HepG2 (cell line): Measurements from ENCODE around the gene TMOD2. TPM values are rescaled to one million over a fixed set of nuclear protein-coding genes. Genes with fewer than 3 reads are reported as not detected.
A peak's percentile ranks its signal among the peaks of the same experiment; 100 is the strongest.

Experiments used
- ERF ChIP-seq: IDR thresholded peaks from 2 replicates; pipeline ENCODE4 v1.6.1; 2018; ENCODE audit warnings: missing biosample characterization, missing genetic modification reagents
- KDM2A ChIP-seq: sonication (generic); formaldehyde crosslinking; IDR thresholded peaks from 2 replicates; pipeline ENCODE4 v1.4.0; 2020; ENCODE audit warnings: low read depth, missing genetic modification reagents, borderline replicate concordance
- SATB2 ChIP-seq: sonication (generic); formaldehyde crosslinking; IDR thresholded peaks from 2 replicates; pipeline ENCODE4 v1.5.0; 2020; ENCODE audit warnings: missing genetic modification reagents
- SCMH1 ChIP-seq: sonication (generic); formaldehyde crosslinking; IDR thresholded peaks from 2 replicates; pipeline ENCODE4 v1.9.0; 2021; ENCODE audit warnings: missing genetic modification reagents, mild to moderate bottlenecking, borderline replicate concordance
- SMARCC2 ChIP-seq: fragments of 450-650 bp; IDR thresholded peaks from 2 replicates; pipeline ENCODE4 v1.6.1; 2017; ENCODE audit warnings: antibody characterized with exemption, mild to moderate bottlenecking
- TGIF2 ChIP-seq: IDR thresholded peaks from 2 replicates; pipeline ENCODE4 v1.6.1; 2016; ENCODE audit warnings: control low read depth, missing compliant biosample characterization
- ZNF17 ChIP-seq: sonication (generic); formaldehyde crosslinking; IDR thresholded peaks from 2 replicates; pipeline ENCODE4 v1.5.0; 2020; ENCODE audit warnings: mild to moderate bottlenecking, missing genetic modification reagents
- ZNF33B ChIP-seq: sonication (generic); formaldehyde crosslinking; IDR thresholded peaks from 2 replicates; pipeline ENCODE4 v1.5.1; 2020; ENCODE audit warnings: mild to moderate bottlenecking, missing genetic modification reagents
- polyA plus RNA-seq, 8 experiments: library from polyadenylated mRNA; depleted of rRNA in 3 of 8; stranded (reverse) in 7 of 8; unstranded in 1 of 8; fragments of >200 nt; fragmentation: Illumina TruSeq in 4 of 8; extraction: Trizol in 4 of 8; gene quantifications; 2 replicates each; pipeline versions ENCODE4 v1.2.1 to v1.2.3, GENCODE V29; 2011 to 2016; ENCODE audit warnings: low read depth in 4 of 8, missing spikeins in 1 of 8, mixed read lengths in 1 of 8; ENCODE audit not compliant: insufficient read depth in 1 of 8
- total RNA-seq, 5 experiments: library from RNA; depleted of rRNA; stranded (reverse); fragments of >200 nt; fragmentation: Illumina TruSeq; extraction: Trizol; gene quantifications; 2 replicates each; pipeline ENCODE4 v1.2.3, GENCODE V29; 2016; ENCODE audit warnings: low read depth in 1 of 5
- TF ChIP-seq, protein P1 (sequence below): sonication (generic); formaldehyde crosslinking; IDR thresholded peaks from 2 replicates; pipeline ENCODE4 v1.5.0; 2020; ENCODE audit warnings: missing genetic modification reagents, mild to moderate bottlenecking, borderline replicate concordance
- TF ChIP-seq, protein P2 (sequence below): sonication (generic); formaldehyde crosslinking; IDR thresholded peaks from 2 replicates; pipeline ENCODE4 v1.8.0; 2022; ENCODE audit warnings: mild to moderate bottlenecking, missing genetic modification reagents; ENCODE audit not compliant: insufficient replicate concordance
- TF ChIP-seq, protein P3 (sequence below): sonication (generic); formaldehyde crosslinking; IDR thresholded peaks from 2 replicates; pipeline ENCODE4 v1.5.0; 2020; ENCODE audit warnings: mild to moderate bottlenecking, missing genetic modification reagents, borderline replicate concordance
- TF ChIP-seq, protein P4 (sequence below), 2 experiments: sonication (generic) in 1 of 2; formaldehyde crosslinking in 1 of 2; IDR thresholded peaks; 2 replicates each; pipeline versions ENCODE4 v1.5.1 to v1.6.1; 2011 to 2020; ENCODE audit warnings: borderline replicate concordance in 1 of 2, low read depth in 1 of 2, low read length in 1 of 2, mild to moderate bottlenecking in 1 of 2, missing genetic modification reagents in 1 of 2, moderate library complexity in 1 of 2

The TMOD2 gene
- total and polyA plus RNA-seq, 2 of the 13 experiments (the other 11 are each of a cell fraction or from before 2014, with no cell fraction given): 0.01 to 0.02 TPM

DNA sequence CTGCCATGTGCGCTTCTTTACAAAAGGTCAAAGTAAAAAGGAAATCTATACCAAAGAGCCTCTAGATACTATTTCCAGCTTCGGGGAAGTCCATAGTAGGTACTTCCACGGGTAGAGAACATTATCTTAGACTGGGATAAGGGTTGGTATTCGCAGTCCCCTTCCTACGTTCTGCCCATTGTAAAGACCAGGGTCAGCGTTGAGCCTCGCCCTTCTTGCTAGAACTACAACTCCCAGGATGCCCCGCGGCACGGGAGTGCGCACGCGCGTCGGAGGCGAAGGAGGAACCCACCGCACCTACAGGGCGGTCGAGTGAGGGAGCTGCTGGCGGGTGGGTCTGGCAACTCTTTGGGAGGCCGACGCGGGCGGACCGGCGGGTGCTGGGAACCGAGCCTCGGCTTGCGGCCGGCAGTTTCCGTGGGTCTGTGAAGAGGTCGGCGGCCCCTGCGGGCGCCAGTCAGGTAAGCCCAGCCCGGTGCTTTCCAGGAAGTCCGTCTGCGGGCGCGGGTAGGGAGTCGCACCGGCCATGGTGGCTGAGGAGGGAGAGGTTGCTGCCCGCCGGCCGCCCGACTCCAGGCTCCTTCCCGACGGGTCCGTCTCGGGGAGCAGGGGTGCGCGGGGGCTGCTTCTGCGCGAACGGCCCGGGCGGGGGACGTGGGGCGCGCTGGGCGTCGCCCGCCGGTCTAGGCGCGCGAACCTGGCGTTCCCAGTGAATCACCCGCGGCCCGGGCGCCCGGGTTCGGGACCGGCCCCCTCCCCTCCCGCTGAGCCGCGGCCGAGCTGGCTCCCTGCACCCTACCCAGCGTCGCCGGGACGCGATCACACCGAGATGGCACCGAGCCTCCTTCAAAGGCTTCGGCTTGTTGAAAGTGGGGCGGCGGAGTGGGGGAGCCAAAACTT is 78.2 kb downstream of the TMOD2 start, which contains the start of gene TMOD3 (continued):
- TF ChIP-seq, protein P1, sequence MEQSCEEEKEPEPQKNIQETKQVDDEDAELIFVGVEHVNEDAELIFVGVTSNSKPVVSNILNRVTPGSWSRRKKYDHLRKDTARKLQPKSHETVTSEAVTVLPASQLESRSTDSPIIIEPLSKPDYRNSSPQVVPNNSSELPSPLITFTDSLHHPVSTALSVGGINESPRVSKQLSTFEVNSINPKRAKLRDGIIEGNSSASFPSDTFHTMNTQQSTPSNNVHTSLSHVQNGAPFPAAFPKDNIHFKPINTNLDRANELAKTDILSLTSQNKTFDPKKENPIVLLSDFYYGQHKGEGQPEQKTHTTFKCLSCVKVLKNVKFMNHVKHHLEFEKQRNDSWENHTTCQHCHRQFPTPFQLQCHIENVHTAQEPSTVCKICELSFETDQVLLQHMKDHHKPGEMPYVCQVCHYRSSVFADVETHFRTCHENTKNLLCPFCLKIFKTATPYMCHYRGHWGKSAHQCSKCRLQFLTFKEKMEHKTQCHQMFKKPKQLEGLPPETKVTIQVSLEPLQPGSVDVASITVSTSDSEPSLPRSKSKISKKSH (CRISPR knock-in tag): peak; percentile 79; the same call in 1 of the 2 replicates
- TF ChIP-seq, protein P2, sequence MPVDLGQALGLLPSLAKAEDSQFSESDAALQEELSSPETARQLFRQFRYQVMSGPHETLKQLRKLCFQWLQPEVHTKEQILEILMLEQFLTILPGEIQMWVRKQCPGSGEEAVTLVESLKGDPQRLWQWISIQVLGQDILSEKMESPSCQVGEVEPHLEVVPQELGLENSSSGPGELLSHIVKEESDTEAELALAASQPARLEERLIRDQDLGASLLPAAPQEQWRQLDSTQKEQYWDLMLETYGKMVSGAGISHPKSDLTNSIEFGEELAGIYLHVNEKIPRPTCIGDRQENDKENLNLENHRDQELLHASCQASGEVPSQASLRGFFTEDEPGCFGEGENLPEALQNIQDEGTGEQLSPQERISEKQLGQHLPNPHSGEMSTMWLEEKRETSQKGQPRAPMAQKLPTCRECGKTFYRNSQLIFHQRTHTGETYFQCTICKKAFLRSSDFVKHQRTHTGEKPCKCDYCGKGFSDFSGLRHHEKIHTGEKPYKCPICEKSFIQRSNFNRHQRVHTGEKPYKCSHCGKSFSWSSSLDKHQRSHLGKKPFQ (CRISPR knock-in tag): no peak
- TF ChIP-seq ERF (CRISPR knock-in tag) (peak; percentile 47; the same call in 1 of the 2 replicates), SCMH1 (CRISPR knock-in tag) (no peak), TGIF2 (no peak), ZNF17 (CRISPR knock-in tag) (no peak), ZNF33B (0 out of 2 replicates have a peak, but pooled peaks have one; percentile 20), SMARCC2 (no peak), KDM2A (peak; percentile 72; the same call in 1 of the 2 replicates), SATB2 (CRISPR knock-in tag) (no peak)
- TF ChIP-seq, protein P3, sequence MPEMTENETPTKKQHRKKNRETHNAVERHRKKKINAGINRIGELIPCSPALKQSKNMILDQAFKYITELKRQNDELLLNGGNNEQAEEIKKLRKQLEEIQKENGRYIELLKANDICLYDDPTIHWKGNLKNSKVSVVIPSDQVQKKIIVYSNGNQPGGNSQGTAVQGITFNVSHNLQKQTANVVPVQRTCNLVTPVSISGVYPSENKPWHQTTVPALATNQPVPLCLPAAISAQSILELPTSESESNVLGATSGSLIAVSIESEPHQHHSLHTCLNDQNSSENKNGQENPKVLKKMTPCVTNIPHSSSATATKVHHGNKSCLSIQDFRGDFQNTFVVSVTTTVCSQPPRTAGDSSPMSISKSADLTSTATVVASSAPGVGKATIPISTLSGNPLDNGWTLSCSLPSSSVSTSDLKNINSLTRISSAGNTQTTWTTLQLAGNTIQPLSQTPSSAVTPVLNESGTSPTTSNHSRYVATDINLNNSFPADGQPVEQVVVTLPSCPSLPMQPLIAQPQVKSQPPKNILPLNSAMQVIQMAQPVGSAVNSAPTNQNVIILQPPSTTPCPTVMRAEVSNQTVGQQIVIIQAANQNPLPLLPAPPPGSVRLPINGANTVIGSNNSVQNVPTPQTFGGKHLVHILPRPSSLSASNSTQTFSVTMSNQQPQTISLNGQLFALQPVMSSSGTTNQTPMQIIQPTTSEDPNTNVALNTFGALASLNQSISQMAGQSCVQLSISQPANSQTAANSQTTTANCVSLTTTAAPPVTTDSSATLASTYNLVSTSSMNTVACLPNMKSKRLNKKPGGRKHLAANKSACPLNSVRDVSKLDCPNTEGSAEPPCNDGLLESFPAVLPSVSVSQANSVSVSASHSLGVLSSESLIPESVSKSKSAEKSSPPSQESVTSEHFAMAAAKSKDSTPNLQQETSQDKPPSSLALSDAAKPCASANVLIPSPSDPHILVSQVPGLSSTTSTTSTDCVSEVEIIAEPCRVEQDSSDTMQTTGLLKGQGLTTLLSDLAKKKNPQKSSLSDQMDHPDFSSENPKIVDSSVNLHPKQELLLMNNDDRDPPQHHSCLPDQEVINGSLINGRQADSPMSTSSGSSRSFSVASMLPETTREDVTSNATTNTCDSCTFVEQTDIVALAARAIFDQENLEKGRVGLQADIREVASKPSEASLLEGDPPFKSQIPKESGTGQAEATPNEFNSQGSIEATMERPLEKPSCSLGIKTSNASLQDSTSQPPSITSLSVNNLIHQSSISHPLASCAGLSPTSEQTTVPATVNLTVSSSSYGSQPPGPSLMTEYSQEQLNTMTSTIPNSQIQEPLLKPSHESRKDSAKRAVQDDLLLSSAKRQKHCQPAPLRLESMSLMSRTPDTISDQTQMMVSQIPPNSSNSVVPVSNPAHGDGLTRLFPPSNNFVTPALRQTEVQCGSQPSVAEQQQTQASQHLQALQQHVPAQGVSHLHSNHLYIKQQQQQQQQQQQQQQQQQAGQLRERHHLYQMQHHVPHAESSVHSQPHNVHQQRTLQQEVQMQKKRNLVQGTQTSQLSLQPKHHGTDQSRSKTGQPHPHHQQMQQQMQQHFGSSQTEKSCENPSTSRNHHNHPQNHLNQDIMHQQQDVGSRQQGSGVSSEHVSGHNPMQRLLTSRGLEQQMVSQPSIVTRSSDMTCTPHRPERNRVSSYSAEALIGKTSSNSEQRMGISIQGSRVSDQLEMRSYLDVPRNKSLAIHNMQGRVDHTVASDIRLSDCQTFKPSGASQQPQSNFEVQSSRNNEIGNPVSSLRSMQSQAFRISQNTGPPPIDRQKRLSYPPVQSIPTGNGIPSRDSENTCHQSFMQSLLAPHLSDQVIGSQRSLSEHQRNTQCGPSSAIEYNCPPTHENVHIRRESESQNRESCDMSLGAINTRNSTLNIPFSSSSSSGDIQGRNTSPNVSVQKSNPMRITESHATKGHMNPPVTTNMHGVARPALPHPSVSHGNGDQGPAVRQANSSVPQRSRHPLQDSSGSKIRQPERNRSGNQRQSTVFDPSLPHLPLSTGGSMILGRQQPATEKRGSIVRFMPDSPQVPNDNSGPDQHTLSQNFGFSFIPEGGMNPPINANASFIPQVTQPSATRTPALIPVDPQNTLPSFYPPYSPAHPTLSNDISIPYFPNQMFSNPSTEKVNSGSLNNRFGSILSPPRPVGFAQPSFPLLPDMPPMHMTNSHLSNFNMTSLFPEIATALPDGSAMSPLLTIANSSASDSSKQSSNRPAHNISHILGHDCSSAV: peak; percentile 55; the same call in 1 of the 2 replicates
- TF ChIP-seq, protein P4, sequence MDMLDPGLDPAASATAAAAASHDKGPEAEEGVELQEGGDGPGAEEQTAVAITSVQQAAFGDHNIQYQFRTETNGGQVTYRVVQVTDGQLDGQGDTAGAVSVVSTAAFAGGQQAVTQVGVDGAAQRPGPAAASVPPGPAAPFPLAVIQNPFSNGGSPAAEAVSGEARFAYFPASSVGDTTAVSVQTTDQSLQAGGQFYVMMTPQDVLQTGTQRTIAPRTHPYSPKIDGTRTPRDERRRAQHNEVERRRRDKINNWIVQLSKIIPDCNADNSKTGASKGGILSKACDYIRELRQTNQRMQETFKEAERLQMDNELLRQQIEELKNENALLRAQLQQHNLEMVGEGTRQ (IDR thresholded peaks at IDR 0.05; ENCODE audit: low read depth, low read length): no peak
- TF ChIP-seq, protein P4 (CRISPR knock-in tag; IDR thresholded peaks at IDR 0.05; ENCODE audit: borderline replicate concordance): no peak
